Fibroblast of the aortic adventitia (primary cell): ENCODE data around the gene TMCC1. TPM values are rescaled to one million over a fixed set of nuclear protein-coding genes. Genes with fewer than 3 reads are reported as not detected.

ENCODE experiments used
- DNase-seq: peaks from one replicate; pipeline ENCODE4 v3.0.0-alpha.2; 2010; ENCODE audit warnings: low read depth
- H3K4me3 ChIP-seq: 2 replicates; pipeline ENCODE4 v1.5.1; 2011; ENCODE audit warnings: low read depth, mild to moderate bottlenecking, control low read depth, low read length, moderate library complexity
- total RNA-seq: library from RNA; depleted of rRNA; stranded (reverse); fragments of >200 nt; gene quantifications from 2 replicates; pipeline ENCODE4 v1.2.3, GENCODE V29; 2012; ENCODE audit warnings: low replicate concordance
- TF ChIP-seq, protein P1 (sequence below): IDR thresholded peaks from 2 replicates; pipeline ENCODE4 v1.5.1; 2011; ENCODE audit warnings: mild to moderate bottlenecking, low read length, control low read depth, inconsistent platforms; ENCODE audit not compliant: insufficient read depth

TMCC1 gene
- total RNA-seq, 1 donor: 16.9 TPM

DNA sequence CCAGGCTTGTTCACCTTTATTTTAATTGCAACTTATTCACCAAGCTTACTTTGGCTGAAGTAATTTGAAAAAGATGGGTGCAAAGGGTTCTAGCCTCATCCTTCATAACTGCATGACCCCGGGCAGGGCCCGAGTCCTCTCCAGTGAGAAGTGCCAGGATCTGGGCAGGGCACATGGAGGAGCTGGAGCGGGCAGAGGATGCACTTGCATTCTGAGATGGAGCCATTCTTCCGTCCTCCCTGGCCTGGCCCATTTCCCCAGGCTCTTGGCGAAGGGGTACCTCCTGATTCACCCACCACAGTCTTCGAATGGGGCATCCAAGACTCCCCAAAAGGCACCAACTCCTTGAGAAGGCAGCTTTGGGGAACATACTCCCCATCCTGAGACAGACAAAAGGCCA is 264.5 kb downstream of the TMCC1 start:
- DNase-seq: no peak
- TF ChIP-seq, protein P1, sequence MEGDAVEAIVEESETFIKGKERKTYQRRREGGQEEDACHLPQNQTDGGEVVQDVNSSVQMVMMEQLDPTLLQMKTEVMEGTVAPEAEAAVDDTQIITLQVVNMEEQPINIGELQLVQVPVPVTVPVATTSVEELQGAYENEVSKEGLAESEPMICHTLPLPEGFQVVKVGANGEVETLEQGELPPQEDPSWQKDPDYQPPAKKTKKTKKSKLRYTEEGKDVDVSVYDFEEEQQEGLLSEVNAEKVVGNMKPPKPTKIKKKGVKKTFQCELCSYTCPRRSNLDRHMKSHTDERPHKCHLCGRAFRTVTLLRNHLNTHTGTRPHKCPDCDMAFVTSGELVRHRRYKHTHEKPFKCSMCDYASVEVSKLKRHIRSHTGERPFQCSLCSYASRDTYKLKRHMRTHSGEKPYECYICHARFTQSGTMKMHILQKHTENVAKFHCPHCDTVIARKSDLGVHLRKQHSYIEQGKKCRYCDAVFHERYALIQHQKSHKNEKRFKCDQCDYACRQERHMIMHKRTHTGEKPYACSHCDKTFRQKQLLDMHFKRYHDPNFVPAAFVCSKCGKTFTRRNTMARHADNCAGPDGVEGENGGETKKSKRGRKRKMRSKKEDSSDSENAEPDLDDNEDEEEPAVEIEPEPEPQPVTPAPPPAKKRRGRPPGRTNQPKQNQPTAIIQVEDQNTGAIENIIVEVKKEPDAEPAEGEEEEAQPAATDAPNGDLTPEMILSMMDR: no peak
- H3K4me3 ChIP-seq: no peak overlapping the region

DNA sequence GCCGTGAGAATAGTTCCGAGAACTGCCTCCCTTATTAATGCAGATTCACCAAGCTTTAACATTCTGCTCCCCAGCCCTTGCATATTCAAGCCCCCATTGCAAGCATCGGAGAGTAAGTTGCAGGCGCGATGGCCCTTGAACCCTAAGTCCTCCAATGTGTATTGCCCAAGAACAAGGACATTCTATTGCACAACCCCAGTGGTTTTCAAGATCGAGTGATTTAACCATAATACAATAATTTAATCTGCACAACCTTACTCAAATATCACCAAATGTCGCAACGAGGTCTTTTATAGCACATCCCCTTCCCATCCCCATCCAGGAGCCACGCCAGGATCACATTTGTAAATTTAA is 265.4 kb downstream of the TMCC1 start:
- no peak overlapping the region for H3K4me3 ChIP-seq
- no peak for DNase-seq

DNA sequence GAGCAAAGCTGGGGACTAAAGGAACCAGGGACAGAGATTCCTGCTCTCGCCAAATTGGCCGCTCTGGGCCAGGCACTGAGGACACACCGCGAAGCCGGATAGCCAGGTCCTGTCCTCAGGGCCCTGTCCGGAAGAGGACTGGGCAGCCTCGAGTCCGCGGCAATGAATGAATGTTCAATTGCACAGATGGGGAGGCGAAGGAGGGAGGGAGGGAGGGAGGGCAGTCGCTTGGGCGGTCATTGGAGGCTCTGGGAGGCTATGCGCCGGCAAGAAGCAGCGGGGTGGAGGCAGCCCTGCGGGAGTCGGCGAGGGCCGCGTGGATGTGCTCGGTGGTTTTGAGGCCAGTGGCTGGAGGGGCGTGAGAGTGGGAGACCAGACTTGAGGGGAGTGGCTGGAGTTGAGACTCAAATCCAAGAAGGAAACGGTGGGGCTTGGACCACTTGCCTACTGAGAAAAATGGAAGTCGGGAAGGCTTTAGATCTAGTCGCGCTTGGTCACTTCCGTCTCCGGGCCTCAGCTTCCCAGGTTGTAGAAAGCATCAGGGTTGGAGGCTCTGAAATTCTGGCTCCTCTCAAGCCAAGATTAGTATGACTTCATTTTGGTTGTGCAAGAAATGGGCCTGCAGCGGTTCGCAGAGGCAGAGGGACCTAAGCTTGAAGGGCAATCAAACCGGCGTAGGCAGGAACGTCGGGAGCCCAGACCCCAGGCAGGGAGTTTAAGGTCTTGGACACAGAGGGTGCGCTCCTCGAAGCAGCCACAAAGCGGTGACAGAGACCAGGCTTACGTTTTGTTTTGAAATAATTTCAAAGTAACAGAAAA is 266.0 kb downstream of the TMCC1 start:
- peak; percentile 89 for DNase-seq
- TF ChIP-seq, protein P1: peak; percentile 90
- H3K4me3 ChIP-seq: peak overlapping the region; percentile 50

More for the DNA sequence above, 265.4 kb downstream of the TMCC1 start:
- TF ChIP-seq, protein P1: no peak

DNA sequence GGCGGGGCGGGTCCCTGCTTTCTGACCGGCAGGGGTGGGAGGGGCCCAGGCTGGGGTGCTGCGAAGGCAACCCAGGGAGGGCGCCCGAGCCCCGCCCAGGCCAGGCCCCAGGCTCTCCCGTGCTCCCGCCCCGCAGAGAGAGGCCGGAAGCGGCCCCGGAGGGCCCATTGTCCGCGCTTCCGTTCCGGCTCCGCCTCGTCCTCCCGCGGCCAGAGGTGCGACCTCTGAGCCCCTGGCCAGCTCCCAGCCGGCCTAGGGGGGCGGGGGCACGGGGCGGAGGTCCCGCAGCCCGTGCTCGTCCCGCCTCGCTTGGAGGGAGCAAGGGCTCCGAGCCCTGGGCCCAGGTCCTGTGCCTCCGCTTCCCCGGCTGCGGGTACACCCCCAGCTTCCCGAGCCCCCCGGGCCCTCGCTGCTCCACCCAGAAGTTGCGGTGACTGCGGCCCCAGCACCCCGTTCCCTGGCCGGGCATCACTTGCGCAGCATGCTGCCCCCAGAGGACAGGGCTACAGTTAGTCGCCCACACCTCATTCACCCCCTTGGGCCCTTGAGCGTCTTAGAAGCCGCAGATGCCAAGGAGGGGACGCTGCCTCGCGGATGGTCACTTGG is 266.7 kb downstream of the TMCC1 start:
- TF ChIP-seq, protein P1: peak; percentile 15
- H3K4me3 ChIP-seq: peak overlapping the region; percentile 50
- peak; percentile 70 for DNase-seq

DNA sequence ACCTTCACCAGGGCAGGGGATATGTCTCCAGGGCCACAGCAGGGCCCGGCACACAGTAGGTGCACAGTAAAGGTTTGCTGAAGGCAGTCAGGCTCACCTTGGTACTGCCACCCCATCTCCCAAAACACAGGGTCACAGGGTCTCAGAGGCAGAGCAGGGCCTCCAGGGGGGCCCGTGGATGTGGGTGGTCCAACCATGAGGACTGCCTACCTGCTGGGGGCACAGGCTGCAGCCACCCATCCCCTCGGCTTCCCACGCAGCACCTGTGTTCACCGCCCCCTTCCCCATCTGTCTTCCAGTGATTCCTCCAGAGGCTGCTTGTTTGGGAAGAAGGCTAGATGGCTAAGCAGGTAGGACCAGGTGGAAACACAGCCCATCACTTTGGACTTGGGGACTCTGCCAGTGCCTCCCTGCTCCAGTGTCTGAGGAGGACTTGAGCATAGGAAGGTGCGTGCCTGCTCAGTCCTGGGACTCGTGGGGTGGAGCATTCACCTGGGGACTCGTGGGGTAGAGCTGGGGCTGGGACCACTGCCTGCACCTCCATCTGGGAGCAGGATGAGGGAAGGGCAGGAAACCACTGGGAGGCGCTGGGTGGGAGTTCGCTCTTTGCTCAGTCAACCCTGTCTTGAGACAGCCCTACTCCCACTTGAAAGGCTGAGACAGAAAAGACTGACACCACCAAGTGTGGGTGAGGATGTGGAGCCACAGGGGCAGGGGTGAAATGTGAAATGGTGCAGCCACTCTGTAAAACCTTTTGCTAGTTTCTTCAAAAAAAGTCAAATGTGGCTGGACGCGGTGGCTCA is 268.2 kb downstream of the TMCC1 start:
- H3K4me3 ChIP-seq: no peak overlapping the region
- TF ChIP-seq, protein P1: no peak
- no peak for DNase-seq

DNA sequence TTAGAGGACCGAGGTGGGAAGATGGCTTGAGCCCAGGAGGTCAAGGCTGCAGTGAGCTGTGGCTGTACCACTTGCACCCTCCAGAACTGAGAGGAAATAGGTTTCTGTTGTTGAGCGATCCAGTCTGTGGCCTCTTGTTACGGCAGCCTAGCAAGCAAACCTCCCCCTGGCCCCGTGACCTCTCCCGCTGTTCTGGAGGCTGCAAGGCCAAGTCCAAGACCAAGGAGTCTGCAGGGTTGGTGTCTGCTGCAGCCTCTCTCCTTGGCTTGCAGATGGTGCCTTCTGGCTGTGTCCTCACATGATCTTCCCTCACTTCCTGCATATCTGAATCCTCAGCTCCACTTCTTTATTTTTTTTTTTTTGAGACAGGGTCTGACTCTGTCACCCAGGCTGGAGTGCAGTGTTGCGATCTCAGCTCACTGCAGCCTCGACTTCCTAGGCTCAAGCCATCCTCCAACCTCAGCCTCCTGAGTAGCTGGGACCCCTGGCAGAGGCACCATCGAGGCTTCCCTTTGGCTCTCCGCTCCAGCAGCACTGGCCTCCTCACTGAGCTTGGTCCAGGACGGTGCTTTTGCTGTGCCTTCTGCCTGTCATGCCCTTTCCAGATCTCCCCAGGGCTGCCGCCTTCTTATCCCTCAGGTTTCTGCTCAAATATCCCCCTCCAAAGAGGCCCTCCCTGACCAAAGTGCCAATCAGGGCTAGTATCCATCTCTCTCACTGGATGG is 269.0 kb downstream of the TMCC1 start:
- peak; percentile 11 for DNase-seq
- H3K4me3 ChIP-seq: no peak overlapping the region

More for the DNA sequence above, 269.0 kb downstream of the TMCC1 start:
- TF ChIP-seq, protein P1: no peak
